ENCODE measurements around the gene COA7.
"Not testable (repeated sequence)": the region's sequence is repeated elsewhere in the genome, so short reads cannot be mapped to it uniquely, and the experiment has no call there.

GRCh38 chr1:52693351-52693750 is 4.8 kb downstream of the COA7 start:
- TF ChIP-seq, protein P1, sequence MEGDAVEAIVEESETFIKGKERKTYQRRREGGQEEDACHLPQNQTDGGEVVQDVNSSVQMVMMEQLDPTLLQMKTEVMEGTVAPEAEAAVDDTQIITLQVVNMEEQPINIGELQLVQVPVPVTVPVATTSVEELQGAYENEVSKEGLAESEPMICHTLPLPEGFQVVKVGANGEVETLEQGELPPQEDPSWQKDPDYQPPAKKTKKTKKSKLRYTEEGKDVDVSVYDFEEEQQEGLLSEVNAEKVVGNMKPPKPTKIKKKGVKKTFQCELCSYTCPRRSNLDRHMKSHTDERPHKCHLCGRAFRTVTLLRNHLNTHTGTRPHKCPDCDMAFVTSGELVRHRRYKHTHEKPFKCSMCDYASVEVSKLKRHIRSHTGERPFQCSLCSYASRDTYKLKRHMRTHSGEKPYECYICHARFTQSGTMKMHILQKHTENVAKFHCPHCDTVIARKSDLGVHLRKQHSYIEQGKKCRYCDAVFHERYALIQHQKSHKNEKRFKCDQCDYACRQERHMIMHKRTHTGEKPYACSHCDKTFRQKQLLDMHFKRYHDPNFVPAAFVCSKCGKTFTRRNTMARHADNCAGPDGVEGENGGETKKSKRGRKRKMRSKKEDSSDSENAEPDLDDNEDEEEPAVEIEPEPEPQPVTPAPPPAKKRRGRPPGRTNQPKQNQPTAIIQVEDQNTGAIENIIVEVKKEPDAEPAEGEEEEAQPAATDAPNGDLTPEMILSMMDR (IDR thresholded peaks at IDR 0.05): not testable (repeated sequence)
- not testable (repeated sequence) for TF ChIP-seq SIN3A (IDR thresholded peaks at IDR 0.05; ENCODE audit: borderline replicate concordance, low read depth, low read length); MAX (IDR thresholded peaks at IDR 0.05; ENCODE audit: low read depth); TAF1 (IDR thresholded peaks at IDR 0.05; ENCODE audit: borderline replicate concordance, low read depth, low read length); EZH2phosphoT487 (IDR thresholded peaks at IDR 0.05; ENCODE audit: borderline replicate concordance, low read depth); RCOR1 (IDR thresholded peaks at IDR 0.05; ENCODE audit: low read length); ELF1 (IDR thresholded peaks at IDR 0.05)
